Measurements from ENCODE around the gene SLC16A1. TPM values are rescaled to one million over a fixed set of nuclear protein-coding genes. Genes with fewer than 3 reads are reported as not detected.
"Not testable (repeated sequence)": the region's sequence is repeated elsewhere in the genome, so short reads cannot be mapped to it uniquely, and the experiment has no call there.

The SLC16A1 gene
- total RNA-seq, 2 donors from 2014 or later = 14.6 to 110 TPM

GRCh38 chr1:112997781-112998180 is 41.8 kb upstream of the SLC16A1 start:
- intact Hi-C loops (cut with DNase I) = loop anchor here (5.0 kb wide), 1 partner anchor 40 kb away; the partner anchor contains the start of gene SLC16A1
- 75% methylated on average over 2 of the region's 2 CpGs for WGBS
- TF ChIP-seq CTCF (IDR thresholded peaks at IDR 0.05) = no peak
- no peak for TF ChIP-seq POLR2AphosphoS5 (IDR thresholded peaks at IDR 0.05)
- TF ChIP-seq POLR2A (IDR thresholded peaks at IDR 0.05) = no peak
- Histone ChIP-seq H3K4me3 (no peak overlapping the region), H3K27ac (no peak overlapping the region), H3K9me3 (no peaks in the 10 kb centered on the region), H3K36me3 (no peaks in the 10 kb centered on the region), H3K4me1 (replicated peaks) (no peaks in the 10 kb centered on the region), H3K27me3 (replicated peaks; ENCODE audit: insufficient read depth) (no peaks in the 10 kb centered on the region)
- DNase-seq (ENCODE audit: low spot score) = no peak

GRCh38 chr1:112995890-112996289 is 39.9 kb upstream of the SLC16A1 start:
- 69% methylated on average over 2 of the region's 2 CpGs for WGBS
- no peak overlapping the region for H3K27ac ChIP-seq
- DNase-seq (ENCODE audit: low spot score) = no peak
- H3K4me1 ChIP-seq (replicated peaks) = no peaks in the 10 kb centered on the region
- no peaks in the 10 kb centered on the region for H3K36me3 ChIP-seq
- no peak overlapping the region for H3K4me3 ChIP-seq
- H3K9me3 ChIP-seq = no peaks in the 10 kb centered on the region
- intact Hi-C loops (cut with DNase I) = loop anchor here (5.0 kb wide), 1 partner anchor 39 kb away; the partner anchor contains the start of gene SLC16A1
- TF ChIP-seq CTCF (IDR thresholded peaks at IDR 0.05) (no peak), POLR2A (IDR thresholded peaks at IDR 0.05) (no peak), POLR2AphosphoS5 (IDR thresholded peaks at IDR 0.05) (no peak)
- H3K27me3 ChIP-seq (replicated peaks; ENCODE audit: insufficient read depth) = no peaks in the 10 kb centered on the region

DNA sequence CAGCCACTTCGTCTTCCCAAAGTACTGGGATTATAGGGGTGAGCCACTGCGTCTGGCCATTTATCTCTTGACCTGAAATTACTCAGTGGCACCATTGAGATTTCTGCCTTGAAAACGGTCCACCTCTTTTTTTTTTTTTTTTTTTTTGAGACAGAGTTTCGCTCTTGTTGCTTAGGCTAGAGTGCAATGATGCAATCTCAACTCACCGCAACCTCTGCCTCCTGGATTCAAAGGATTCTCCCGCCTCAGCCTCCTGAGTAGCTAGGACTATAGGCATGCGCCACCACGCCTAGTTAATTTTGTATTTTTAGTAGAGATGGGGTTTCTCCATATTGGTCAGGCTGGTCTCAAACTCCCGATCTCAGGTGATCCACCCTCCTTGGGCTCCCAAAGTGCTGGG is 39.0 kb upstream of the SLC16A1 start:
- H3K4me1 ChIP-seq (replicated peaks); H3K9me3 ChIP-seq; H3K36me3 ChIP-seq; H3K27me3 ChIP-seq (replicated peaks; ENCODE audit: insufficient read depth); DNase-seq (ENCODE audit: low spot score); H3K4me3 ChIP-seq; H3K27ac ChIP-seq: not testable (repeated sequence)
- intact Hi-C loops (cut with DNase I) = loop anchor here (5.0 kb wide), 1 partner anchor 38 kb away; the partner anchor contains the start of gene SLC16A1
- WGBS = 97% methylated on average over 9 of the region's 9 CpGs

- Histone ChIP-seq H3K27me3 (replicated peaks; ENCODE audit: insufficient read depth) (no peaks in the 10 kb centered on the region), H3K36me3 (no peaks in the 10 kb centered on the region), H3K27ac (no peak overlapping the region), H3K9me3 (no peaks in the 10 kb centered on the region), H3K4me3 (no peak overlapping the region), H3K4me1 (replicated peaks) (no peaks in the 10 kb centered on the region)
- intact Hi-C loops (cut with DNase I) = no loop called here
- TF ChIP-seq CTCF (IDR thresholded peaks at IDR 0.05) = no peak
- TF ChIP-seq POLR2A (IDR thresholded peaks at IDR 0.05) = no peak
- no peak for TF ChIP-seq POLR2AphosphoS5 (IDR thresholded peaks at IDR 0.05)
- WGBS = 75% methylated on average over 1 of the region's 1 CpG
- DNase-seq (ENCODE audit: low spot score) = no peak
Measured at GRCh38 chr1:112992780-112993179, 36.8 kb upstream of the SLC16A1 start.

DNA sequence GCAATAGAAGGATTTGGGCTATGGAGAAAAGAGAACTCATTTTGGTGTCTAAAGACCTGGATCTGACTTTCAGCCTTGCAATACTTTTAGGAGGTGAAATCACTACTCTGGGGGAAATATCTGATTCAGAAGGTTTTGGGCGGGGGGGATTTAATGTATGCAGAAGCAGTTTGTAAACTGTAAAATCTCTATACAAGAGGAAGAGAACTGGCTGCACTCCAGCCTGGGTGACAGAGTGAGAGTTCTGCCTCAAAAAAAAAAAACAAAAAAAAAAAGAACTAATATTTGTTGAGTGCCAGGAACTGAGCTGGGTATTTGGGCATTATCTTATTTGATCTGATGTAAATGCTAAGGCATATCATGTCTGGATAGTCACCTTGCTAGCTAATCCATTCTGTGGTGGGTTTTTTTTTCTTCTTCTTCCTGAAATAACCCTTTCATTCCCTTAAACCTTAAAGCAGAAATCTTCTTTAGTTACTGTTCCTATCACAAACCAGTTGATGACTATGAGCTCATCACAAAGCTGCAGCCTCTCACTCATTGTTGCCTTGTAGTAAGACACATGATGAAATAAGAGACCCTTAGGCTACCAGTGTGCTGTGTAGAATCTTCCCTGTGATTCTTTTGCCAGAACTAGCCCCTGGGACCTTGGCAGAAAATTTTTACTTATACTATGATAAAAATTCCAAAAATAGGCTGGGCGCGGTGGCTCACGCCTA is 35.6 kb upstream of the SLC16A1 start:
- H3K4me3 ChIP-seq = no peak overlapping the region
- H3K27ac ChIP-seq = no peak overlapping the region
- 90% methylated on average over 4 of the region's 4 CpGs for WGBS

More for the DNA sequence above, 35.6 kb upstream of the SLC16A1 start:
- TF ChIP-seq CTCF (IDR thresholded peaks at IDR 0.05) = no peak
- TF ChIP-seq POLR2A (IDR thresholded peaks at IDR 0.05) = no peak
- no peak for TF ChIP-seq POLR2AphosphoS5 (IDR thresholded peaks at IDR 0.05)
- Histone ChIP-seq H3K36me3 (no peaks in the 10 kb centered on the region), H3K4me1 (replicated peaks) (no peaks in the 10 kb centered on the region), H3K27me3 (replicated peaks; ENCODE audit: insufficient read depth) (no peaks in the 10 kb centered on the region), H3K9me3 (no peaks in the 10 kb centered on the region)
- intact Hi-C loops (cut with DNase I) = no loop called here
- no peak for DNase-seq (ENCODE audit: low spot score)
